ENCODE data around the gene H19. TPM values are rescaled to one million over a fixed set of nuclear protein-coding genes. Genes with fewer than 3 reads are reported as not detected.

Gene H19
- total RNA-seq, 1 donor from 2014 or later: 539 TPM

DNA sequence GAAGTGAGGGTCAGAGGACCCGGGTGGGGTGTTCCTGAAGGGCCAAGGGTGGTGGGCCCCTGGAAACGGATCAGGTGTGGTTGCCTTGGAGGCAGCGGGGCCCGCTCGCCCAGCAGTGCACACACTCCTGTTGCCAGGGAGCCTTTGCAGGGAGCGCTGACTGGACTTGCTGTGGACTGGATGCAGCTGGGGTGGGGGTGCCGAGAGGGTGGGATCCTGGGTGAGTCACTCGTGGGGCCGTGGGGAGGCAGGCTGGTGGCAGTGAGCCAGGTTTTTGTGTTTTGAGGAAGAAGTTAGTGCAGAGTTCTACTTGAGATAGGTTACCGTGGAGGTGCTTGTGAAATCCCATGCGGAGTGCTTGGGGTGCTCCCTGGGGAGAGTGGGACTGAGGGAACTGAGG is 49.3 kb downstream of the H19 start:
- no peak for DNase-seq (ENCODE audit: low spot score in 2 of 2)
- Histone ChIP-seq H3K9me3 (no peaks in the 10 kb centered on the region), H3K36me3 (no peaks in the 10 kb centered on the region), H3K27ac (no peak overlapping the region), H3K4me3 (no peak overlapping the region), H3K4me1 (peaks cover 0 to 3% of the 10 kb centered on the region in 2 donors), H3K27me3 (no peaks in the 10 kb centered on the region)
- TF ChIP-seq, protein P1, sequence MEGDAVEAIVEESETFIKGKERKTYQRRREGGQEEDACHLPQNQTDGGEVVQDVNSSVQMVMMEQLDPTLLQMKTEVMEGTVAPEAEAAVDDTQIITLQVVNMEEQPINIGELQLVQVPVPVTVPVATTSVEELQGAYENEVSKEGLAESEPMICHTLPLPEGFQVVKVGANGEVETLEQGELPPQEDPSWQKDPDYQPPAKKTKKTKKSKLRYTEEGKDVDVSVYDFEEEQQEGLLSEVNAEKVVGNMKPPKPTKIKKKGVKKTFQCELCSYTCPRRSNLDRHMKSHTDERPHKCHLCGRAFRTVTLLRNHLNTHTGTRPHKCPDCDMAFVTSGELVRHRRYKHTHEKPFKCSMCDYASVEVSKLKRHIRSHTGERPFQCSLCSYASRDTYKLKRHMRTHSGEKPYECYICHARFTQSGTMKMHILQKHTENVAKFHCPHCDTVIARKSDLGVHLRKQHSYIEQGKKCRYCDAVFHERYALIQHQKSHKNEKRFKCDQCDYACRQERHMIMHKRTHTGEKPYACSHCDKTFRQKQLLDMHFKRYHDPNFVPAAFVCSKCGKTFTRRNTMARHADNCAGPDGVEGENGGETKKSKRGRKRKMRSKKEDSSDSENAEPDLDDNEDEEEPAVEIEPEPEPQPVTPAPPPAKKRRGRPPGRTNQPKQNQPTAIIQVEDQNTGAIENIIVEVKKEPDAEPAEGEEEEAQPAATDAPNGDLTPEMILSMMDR (IDR thresholded peaks at IDR 0.05): no peak
- intact Hi-C loops (cut with DNase I): loop anchor here (10.0 kb wide), 1 partner anchor 54 kb away; the partner anchor contains the start of gene PRR33

DNA sequence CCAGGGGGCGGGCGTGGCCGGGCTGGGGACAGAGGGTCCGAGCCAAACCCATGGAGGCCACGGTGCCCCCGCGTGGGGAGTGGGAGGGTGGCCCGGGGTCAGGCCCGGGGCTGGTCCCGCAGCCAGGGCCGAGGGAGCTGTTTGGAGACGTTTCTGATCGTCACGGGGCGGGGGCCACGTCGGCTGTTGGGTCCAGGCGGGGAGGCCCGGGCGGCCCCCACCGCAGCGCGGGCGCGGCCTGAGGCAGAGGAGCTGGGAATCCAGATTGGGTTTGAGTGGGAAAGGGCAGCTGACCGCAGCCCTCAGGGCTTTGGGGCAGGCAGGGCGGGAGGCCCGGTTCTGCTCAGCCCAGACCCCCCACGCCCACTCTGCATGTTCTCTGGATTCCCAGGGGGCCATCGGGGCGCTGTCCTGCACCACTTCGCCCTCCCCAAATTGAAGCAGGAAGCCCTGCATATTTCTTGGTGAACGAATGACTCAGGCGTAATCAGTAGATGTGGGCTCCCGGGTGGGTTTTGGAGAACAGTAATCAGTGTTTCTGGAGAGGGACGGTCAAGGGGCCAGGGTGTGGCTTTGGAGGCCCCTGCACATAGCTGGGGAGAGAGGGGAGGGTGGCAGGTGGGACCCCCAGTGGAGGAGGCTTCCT is 49.9 kb downstream of the H19 start:
- H3K27me3 ChIP-seq: no peaks in the 10 kb centered on the region
- TF ChIP-seq, protein P1 (IDR thresholded peaks at IDR 0.05): no peak
- intact Hi-C loops (cut with DNase I): loop anchor here (10.0 kb wide), 1 partner anchor 53 kb away; the partner anchor contains the start of gene PRR33

GRCh38 chr11:1946812-1947484 is 50.7 kb downstream of the H19 start, which contains the start of gene MRPL23:
MRPL23 (plus strand) TSS chr11:1947332; CDS start chr11:1947363, 31 bp downstream.
- TF ChIP-seq, protein P1 (IDR thresholded peaks at IDR 0.05): no peak
- intact Hi-C loops (cut with DNase I): loop anchor here (10.0 kb wide), 1 partner anchor 52 kb away; the partner anchor contains the start of gene PRR33
- Histone ChIP-seq H3K4me1 (peaks cover 0 to 3% of the 10 kb centered on the region in 2 donors), H3K27ac (no peak within 1 kb of the TSS), H3K27me3 (no peaks in the 10 kb centered on the region), H3K36me3 (no peaks in the 10 kb centered on the region), H3K9me3 (no peaks in the 10 kb centered on the region), H3K4me3 (no peak within 1 kb of the TSS)
- no peak for DNase-seq (ENCODE audit: low spot score in 2 of 2)

More for the DNA sequence above, 49.9 kb downstream of the H19 start:
- Histone ChIP-seq H3K4me1 (peaks cover 0 to 3% of the 10 kb centered on the region in 2 donors), H3K36me3 (no peaks in the 10 kb centered on the region), H3K4me3 (no peak overlapping the region), H3K27ac (no peak overlapping the region), H3K9me3 (no peaks in the 10 kb centered on the region)
- DNase-seq (ENCODE audit: low spot score in 2 of 2): no peak

Other genes with a start within 250 kb of the H19 start
- gene IFITM10, start 247.2 kb downstream of the H19 start, total RNA-seq: 2.9 TPM
- 777 TPM for gene CTSD, start 233.9 kb downstream of the H19 start, total RNA-seq
- gene SYT8, start 162.9 kb downstream of the H19 start, total RNA-seq: not detected
- not detected for gene TNNI2, start 158.9 kb downstream of the H19 start, total RNA-seq
- gene LSP1, start 144.8 kb downstream of the H19 start, total RNA-seq: 41.9 TPM
- gene PRR33, start 105.9 kb downstream of the H19 start, total RNA-seq: not detected
- 10.1 TPM for gene TNNT3, start 78.1 kb downstream of the H19 start, total RNA-seq
- gene MRPL23, start 50.5 kb downstream of the H19 start, total RNA-seq: 117 TPM
- gene IGF2, start 141.5 kb upstream of the H19 start, total RNA-seq: 124 TPM
- gene INS, start 163.4 kb upstream of the H19 start, total RNA-seq: not detected
- gene TH, start 174.0 kb upstream of the H19 start, total RNA-seq: not detected